SU-DHL-6 (cell line): ENCODE results near the gene TOP1.

Experiments
- EZH2phosphoT487 ChIP-seq: fragments of 200-600 bp; sonication (generic), shearing (Covaris generic); conservative IDR thresholded peaks from 2 replicates; pipeline ENCODE4 v1.6.1; 2018; ENCODE audit warnings: mild to moderate bottlenecking, antibody characterized with exemption, low read length, moderate library complexity, mixed read lengths
- TF ChIP-seq, protein P1 (sequence below): fragments of 200-600 bp; sonication (generic); IDR thresholded peaks from one replicate; pipeline ENCODE4 v1.5.1; 2017; ENCODE audit warnings: antibody characterized with exemption, mild to moderate bottlenecking, low read length, moderate library complexity; ENCODE audit not compliant: insufficient read depth, poor library complexity, severe bottlenecking

DNA sequence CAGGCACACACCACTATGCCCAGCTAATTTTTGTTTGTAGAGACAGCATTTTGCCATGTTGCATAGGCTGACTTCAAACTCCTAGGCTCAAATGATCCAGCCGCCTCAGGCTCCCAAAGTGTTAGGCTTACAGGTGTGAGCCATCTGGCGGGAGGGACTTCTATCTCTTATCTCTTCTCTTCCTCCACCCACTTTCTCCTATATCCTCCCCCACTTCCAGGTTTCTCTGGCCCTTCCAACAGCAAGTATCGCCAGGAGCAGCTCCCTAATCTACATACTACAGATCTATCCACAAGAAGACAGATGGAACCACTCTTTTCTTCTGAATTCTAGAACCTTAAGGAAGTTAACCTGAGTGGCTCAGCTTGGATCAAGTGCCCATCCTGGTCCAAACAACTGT lies 5.1 kb upstream of the TOP1 start:
- TF ChIP-seq, protein P1, sequence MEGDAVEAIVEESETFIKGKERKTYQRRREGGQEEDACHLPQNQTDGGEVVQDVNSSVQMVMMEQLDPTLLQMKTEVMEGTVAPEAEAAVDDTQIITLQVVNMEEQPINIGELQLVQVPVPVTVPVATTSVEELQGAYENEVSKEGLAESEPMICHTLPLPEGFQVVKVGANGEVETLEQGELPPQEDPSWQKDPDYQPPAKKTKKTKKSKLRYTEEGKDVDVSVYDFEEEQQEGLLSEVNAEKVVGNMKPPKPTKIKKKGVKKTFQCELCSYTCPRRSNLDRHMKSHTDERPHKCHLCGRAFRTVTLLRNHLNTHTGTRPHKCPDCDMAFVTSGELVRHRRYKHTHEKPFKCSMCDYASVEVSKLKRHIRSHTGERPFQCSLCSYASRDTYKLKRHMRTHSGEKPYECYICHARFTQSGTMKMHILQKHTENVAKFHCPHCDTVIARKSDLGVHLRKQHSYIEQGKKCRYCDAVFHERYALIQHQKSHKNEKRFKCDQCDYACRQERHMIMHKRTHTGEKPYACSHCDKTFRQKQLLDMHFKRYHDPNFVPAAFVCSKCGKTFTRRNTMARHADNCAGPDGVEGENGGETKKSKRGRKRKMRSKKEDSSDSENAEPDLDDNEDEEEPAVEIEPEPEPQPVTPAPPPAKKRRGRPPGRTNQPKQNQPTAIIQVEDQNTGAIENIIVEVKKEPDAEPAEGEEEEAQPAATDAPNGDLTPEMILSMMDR: no peak
- TF ChIP-seq EZH2phosphoT487: no peak
